Left ventricle myocardium inferior (tissue), 1 donor: Measurements from ENCODE around the gene SURF2. TPM values are rescaled to one million over a fixed set of nuclear protein-coding genes. Genes with fewer than 3 reads are reported as not detected.

Experiments used
- DNase-seq: peaks from one replicate; pipeline ENCODE4 v3.0.0-alpha.2; 2020
- H3K27ac ChIP-seq: fragments of 200-600 bp; replicated peaks from 2 replicates; pipeline ENCODE4 v1.8.0; 2021
- H3K27me3 ChIP-seq: fragments of 200-600 bp; 2 replicates; pipeline ENCODE4 v1.8.0; 2021; ENCODE audit warnings: low read depth
- H3K36me3 ChIP-seq: fragments of 200-600 bp; 2 replicates; pipeline ENCODE4 v1.8.0; 2021
- H3K4me1 ChIP-seq: fragments of 200-600 bp; 2 replicates; pipeline ENCODE4 v1.8.0; 2021
- H3K4me3 ChIP-seq: fragments of 200-600 bp; 2 replicates; pipeline ENCODE4 v1.8.0; 2021; ENCODE audit warnings: mild to moderate bottlenecking, moderate library complexity
- H3K9me3 ChIP-seq: fragments of 200-600 bp; replicated peaks from 2 replicates; pipeline ENCODE4 v1.8.0; 2021
- CTCF ChIP-seq: fragments of 200-600 bp; IDR thresholded peaks from 2 replicates; pipeline ENCODE4 v1.8.0; 2021; ENCODE audit warnings: antibody characterized with exemption, mild to moderate bottlenecking, borderline replicate concordance
- intact Hi-C: fragments of 100-400 bp; cut with micrococcal nuclease; formaldehyde crosslinking; loops from one replicate; pipeline ENCODE4 v1.11.0; 2022
- total RNA-seq: library from RNA; stranded (reverse); fragmentation: NEBNext Ultra II Directional; extraction: Animal tissue kit (Norgen Biotek cat#: 25700); gene quantifications from one replicate; pipeline ENCODE4 v1.2.1, GENCODE V29; 2021
- donor health status: DM: no; HTN: yes; CAD: no; lungs with severe emphysema.

Gene SURF2
- total RNA-seq, 1 donor from 2014 or later: 17.4 TPM

DNA sequence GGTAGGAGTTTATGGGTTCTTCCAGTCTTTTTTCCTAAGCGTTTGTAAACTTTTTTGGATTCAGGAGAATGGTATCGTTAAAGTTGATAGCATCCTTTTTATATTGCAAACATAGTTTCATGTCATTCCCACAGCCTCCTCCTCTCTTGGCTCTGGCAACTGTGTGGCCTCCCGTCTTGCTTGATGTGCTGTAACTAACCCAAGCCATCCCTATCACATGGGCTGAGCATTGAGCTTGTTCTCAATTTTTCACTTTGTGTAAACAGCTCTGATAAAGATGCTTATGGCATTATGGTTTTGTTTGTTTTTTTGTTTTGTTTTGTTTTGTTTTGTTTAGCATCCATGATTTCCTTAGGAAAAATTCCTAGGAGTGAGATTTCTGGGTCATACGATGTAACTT, 24.4 kb downstream of the SURF2 start:
- Histone ChIP-seq H3K27me3 (no peaks in the 10 kb centered on the region), H3K4me3 (no peak overlapping the region), H3K4me1 (peaks cover 11% of the 10 kb centered on the region), H3K36me3 (no peaks in the 10 kb centered on the region), H3K9me3 (no peaks in the 10 kb centered on the region), H3K27ac (no peak overlapping the region)
- no peak for DNase-seq
- intact Hi-C loops: no loop called here
- TF ChIP-seq CTCF: no peak

DNA sequence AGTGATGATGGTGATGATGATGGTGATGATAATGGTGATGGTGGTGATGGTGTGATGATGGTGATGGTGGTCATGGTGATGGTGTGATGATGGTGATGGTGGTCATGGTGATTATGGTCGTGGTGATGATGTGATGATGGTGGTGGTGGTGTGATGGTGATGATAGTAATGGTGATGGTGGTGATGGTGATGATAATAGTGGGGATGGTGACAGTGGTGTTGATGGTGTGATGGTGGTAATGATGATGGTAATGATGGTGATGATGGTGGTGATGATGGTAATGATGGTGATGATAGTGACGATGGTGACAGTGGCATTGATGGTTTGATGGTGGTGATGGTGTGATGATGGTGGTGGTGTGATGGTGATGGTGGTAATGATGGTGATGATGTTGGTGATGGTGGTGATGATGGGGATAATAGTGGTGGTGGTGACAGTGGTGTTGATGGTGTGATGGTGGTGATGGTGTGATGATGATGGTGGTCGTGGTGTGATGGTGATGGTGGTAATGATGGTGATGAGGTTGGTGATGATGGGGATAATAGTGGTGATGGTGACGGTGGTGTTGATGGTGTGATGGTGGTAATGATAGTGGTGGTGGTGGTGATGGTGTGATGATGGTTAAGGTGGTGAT, 26.3 kb downstream of the SURF2 start:
- no peak for TF ChIP-seq CTCF
- intact Hi-C loops: no loop called here
- H3K4me3 ChIP-seq: no peak overlapping the region

DNA sequence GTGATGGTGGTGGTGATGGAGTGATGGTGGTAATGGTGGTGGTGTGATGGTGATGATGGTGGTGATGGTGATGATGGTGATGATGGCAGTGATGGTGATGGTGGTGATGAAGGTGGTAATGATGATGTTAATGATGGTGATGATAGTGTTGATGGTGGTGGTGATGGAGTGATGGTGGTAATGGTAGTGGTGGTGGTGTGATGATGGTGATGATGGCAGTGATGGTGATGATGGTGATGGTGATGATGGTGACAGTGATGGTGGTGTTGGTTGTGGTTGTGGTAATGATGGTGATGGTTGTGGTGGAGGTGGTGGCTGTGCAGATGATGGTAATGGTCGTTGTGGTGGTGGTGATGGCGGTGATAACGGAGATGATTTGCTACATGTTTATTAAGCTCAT, 27.1 kb downstream of the SURF2 start:
- TF ChIP-seq CTCF: no peak
- intact Hi-C loops: no loop called here

More for the DNA sequence above, 26.3 kb downstream of the SURF2 start:
- DNase-seq: no peak
- H3K36me3 ChIP-seq: no peaks in the 10 kb centered on the region
- H3K4me1 ChIP-seq: no peaks in the 10 kb centered on the region
- H3K9me3 ChIP-seq: no peaks in the 10 kb centered on the region
- no peak overlapping the region for H3K27ac ChIP-seq
- H3K27me3 ChIP-seq: no peaks in the 10 kb centered on the region

GRCh38 chr9:133384736-133385321, 28.5 kb downstream of the SURF2 start:
- H3K4me3 ChIP-seq: no peak overlapping the region
- no peaks in the 10 kb centered on the region for H3K9me3 ChIP-seq
- intact Hi-C loops: no loop called here
- H3K4me1 ChIP-seq: no peaks in the 10 kb centered on the region
- DNase-seq: no peak
- H3K36me3 ChIP-seq: no peaks in the 10 kb centered on the region
- H3K27me3 ChIP-seq: peaks cover 6% of the 10 kb centered on the region
- no peak for TF ChIP-seq CTCF
- H3K27ac ChIP-seq: no peak overlapping the region

More for the DNA sequence above, 27.1 kb downstream of the SURF2 start:
- Histone ChIP-seq H3K27me3 (no peaks in the 10 kb centered on the region), H3K9me3 (no peaks in the 10 kb centered on the region), H3K4me1 (no peaks in the 10 kb centered on the region), H3K27ac (no peak overlapping the region), H3K36me3 (no peaks in the 10 kb centered on the region), H3K4me3 (no peak overlapping the region)
- no peak for DNase-seq

GRCh38 chr9:133385452-133385851, 29.1 kb downstream of the SURF2 start:
- Histone ChIP-seq H3K9me3 (no peaks in the 10 kb centered on the region), H3K4me3 (no peak overlapping the region), H3K4me1 (no peaks in the 10 kb centered on the region), H3K36me3 (no peaks in the 10 kb centered on the region), H3K27me3 (peaks cover 9% of the 10 kb centered on the region), H3K27ac (no peak overlapping the region)
- no peak for DNase-seq
- intact Hi-C loops: no loop called here
- no peak for TF ChIP-seq CTCF
